ENCODE data around the gene GUCA1A. TPM values are rescaled to one million over a fixed set of nuclear protein-coding genes. Genes with fewer than 3 reads are reported as not detected.

The GUCA1A gene
- total and polyA plus RNA-seq, 2 of the 4 experiments (the other 2 are of a cell fraction), result 0.18 to 0.32 TPM

DNA sequence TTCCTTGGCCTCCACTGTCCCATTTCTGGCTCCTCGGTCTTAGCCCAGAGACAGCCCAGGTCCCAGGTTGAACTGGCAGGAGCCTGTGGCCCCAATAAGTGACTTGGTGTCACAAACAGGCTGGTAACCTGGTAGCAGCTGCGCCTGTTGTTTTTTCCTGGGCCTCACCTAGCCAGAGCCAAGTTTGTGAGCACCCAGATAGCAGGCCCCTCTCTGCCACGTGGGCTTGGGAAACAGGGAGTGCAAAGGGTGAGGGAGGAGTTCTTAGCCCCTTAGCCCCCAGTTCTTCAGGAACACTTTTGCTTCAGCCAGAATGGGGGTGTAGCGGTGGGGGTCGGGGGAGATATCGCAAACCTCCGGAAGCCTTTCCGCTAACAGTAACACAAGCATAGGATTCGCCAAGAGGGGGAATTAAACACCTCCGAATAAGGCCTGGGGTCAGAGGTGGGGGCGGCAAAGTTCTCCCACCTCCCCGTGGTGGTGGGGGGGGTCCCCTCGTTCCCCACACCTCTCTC, 31.5 kb upstream of the GUCA1A start:
- DNase-seq, result no peak
- no TSS peak for BruUV-seq (replicated peaks)
- CTCF ChIA-PET, result no interaction called here

More for the DNA sequence above, 31.5 kb upstream of the GUCA1A start:
- Histone ChIP-seq H4K5ac (ENCODE audit: low read depth, low read length) (peak overlapping the region; percentile 81), H3K4me1 (ENCODE audit: control insufficient read depth, insufficient read depth, low read length) (peaks cover 22% of the 10 kb centered on the region), H3K14ac (replicated peaks; ENCODE audit: low read depth, low read length) (peak overlapping the region; percentile 98), H3K9me1 (ENCODE audit: insufficient read depth, low read length) (peaks cover 27% of the 10 kb centered on the region), H2AK5ac (ENCODE audit: low read depth, low read length) (peak overlapping the region; percentile 99), H2BK5ac (ENCODE audit: low read depth, low read length, poor library complexity, severe bottlenecking) (peak overlapping the region; percentile 90), H3K4me2 (ENCODE audit: low read depth, low read length) (peak overlapping the region; percentile 83), H3K27me3 (ENCODE audit: control insufficient read depth, insufficient read depth, low read length) (no peaks in the 10 kb centered on the region), H4K8ac (ENCODE audit: low read depth in 2 of 2, low read length in 2 of 2) (peak overlapping the region; percentile 95 to 98), H2AK9ac (replicated peaks; ENCODE audit: low read depth, low read length, poor library complexity) (peak overlapping the region; percentile 99), H3K56ac (ENCODE audit: extremely low read depth, insufficient read depth, low read length) (peak overlapping the region; percentile 73; the same call in 1 of the 2 replicates), H3K18ac (ENCODE audit: low read depth, low read length) (peak overlapping the region; percentile 48), H4K20me1 (ENCODE audit: insufficient read depth, low read length) (no peaks in the 10 kb centered on the region), H3K4me3 (ENCODE audit: insufficient read depth, low read depth, low read length) (peak overlapping the region; percentile 49), H2BK120ac (ENCODE audit: low read depth, low read length) (peak overlapping the region; percentile 93), H2BK20ac (ENCODE audit: low read depth, low read length) (peak overlapping the region; percentile 67), H3K27ac (ENCODE audit: insufficient read depth, low read length) (peak overlapping the region; percentile 95), H3K79me1 (ENCODE audit: low read depth in 1 of 2, low read length in 2 of 2) (peaks cover 0 to 54% of the 10 kb centered on the region in 2 experiments; a peak in 2 of 4 replicates), H3K36me3 (ENCODE audit: control insufficient read depth, insufficient read depth, low read length) (no peaks in the 10 kb centered on the region), H2BK15ac (ENCODE audit: low read depth, low read length) (peak overlapping the region; percentile 88; the same call in 2 of the 3 replicates), H3K9ac (ENCODE audit: low read depth, low read length) (peak overlapping the region; percentile 86), H3K9me3 (ENCODE audit: control insufficient read depth, insufficient read depth, low read length) (no peaks in the 10 kb centered on the region), H2AFZ (replicated peaks; ENCODE audit: low read length, poor library complexity) (peak overlapping the region; percentile 94), H4K91ac (ENCODE audit: insufficient read depth, low read depth, low read length) (peak overlapping the region; percentile 98), H3K4ac (ENCODE audit: low read depth, low read length) (peak overlapping the region; percentile 98), H3K23ac (ENCODE audit: low read depth, low read length) (peak overlapping the region; percentile 95)
- ATAC-seq (ENCODE audit: low read depth), result no peak
- no CpG with 5 or more reads among the region's 13 CpGs for WGBS, 2 experiments (ENCODE audit: extremely low coverage in 2 of 2, insufficient read length in 1 of 2)
- dilution Hi-C loops (cut with HindIII; ENCODE audit: low sequenced_read_pairs, unreplicated experiment), result no loop called here
- in situ Hi-C loops (cut with MboI; ENCODE audit: low sequenced_read_pairs), result no loop called here
- POLR2A ChIA-PET (ENCODE audit: unreplicated experiment), result interaction anchor here (0.7 kb wide), 1 partner anchor 9 kb away, joined by 5 read pairs; no protein-coding TSS in a partner anchor
- intact Hi-C loops (cut with micrococcal nuclease), result no loop called here
- TF ChIP-seq MXI1 (IDR thresholded peaks at IDR 0.05; ENCODE audit: borderline replicate concordance, low read depth, low read length), result no peak
- TF ChIP-seq RFX5 (IDR thresholded peaks at IDR 0.05; ENCODE audit: low read depth, low read length), result no peak
- no peak for TF ChIP-seq POLR2A (IDR thresholded peaks at IDR 0.05; ENCODE audit: low read depth, low read length)
- TF ChIP-seq USF2 (IDR thresholded peaks at IDR 0.05; ENCODE audit: low read depth, low read length), result no peak

Measured in IMR-90 (cell line).